ENCODE measurements around the gene ZIM2.

- no peak for TF ChIP-seq CTCF (IDR thresholded peaks at IDR 0.05)
- no peak for TF ChIP-seq ZFX (IDR thresholded peaks at IDR 0.05; ENCODE audit: borderline replicate concordance)
Observed at GRCh38 chr19:56858026-56858425, 17.5 kb upstream of the ZIM2 start.

All from 22Rv1 (cell line).